VCaP (cell line): ENCODE data around the gene SENP7.
"Not testable (repeated sequence)": the region's sequence is repeated elsewhere in the genome, so short reads cannot be mapped to it uniquely, and the experiment has no call there.

Experiments
- H3K27ac ChIP-seq: fragments of 450-650 bp; 2 replicates; pipeline ENCODE4 v1.5.1; 2017
- CTCF ChIP-seq: fragments of 450-650 bp; conservative IDR thresholded peaks from 2 replicates; pipeline ENCODE4 v1.5.1; 2017; ENCODE audit warnings: mild to moderate bottlenecking, moderate library complexity

The SENP7 gene

GRCh38 chr3:101454629-101455028 is 58.4 kb downstream of the SENP7 start:
- H3K27ac ChIP-seq: no peak overlapping the region
- no peak for TF ChIP-seq CTCF

GRCh38 chr3:101453961-101454360 is 59.1 kb downstream of the SENP7 start:
- H3K27ac ChIP-seq: no peak overlapping the region
- no peak for TF ChIP-seq CTCF

- H3K27ac ChIP-seq: not testable (repeated sequence)
Observed at GRCh38 chr3:101438641-101439040, 74.4 kb downstream of the SENP7 start.

- no peak for TF ChIP-seq CTCF
- no peak overlapping the region for H3K27ac ChIP-seq
Observed at GRCh38 chr3:101433652-101434051, 79.4 kb downstream of the SENP7 start.

- no peak overlapping the region for H3K27ac ChIP-seq
- no peak for TF ChIP-seq CTCF
Observed at GRCh38 chr3:101423984-101424888, 88.8 kb downstream of the SENP7 start.

- no peak for TF ChIP-seq CTCF
Observed at GRCh38 chr3:101418851-101419250, 94.2 kb downstream of the SENP7 start.

GRCh38 chr3:101414121-101414520 is 98.9 kb downstream of the SENP7 start:
- H3K27ac ChIP-seq: no peak overlapping the region
- no peak for TF ChIP-seq CTCF

More at GRCh38 chr3:101418851-101419250, 94.2 kb downstream of the SENP7 start:
- no peak overlapping the region for H3K27ac ChIP-seq

- H3K27ac ChIP-seq: no peak overlapping the region
- no peak for TF ChIP-seq CTCF
Observed at GRCh38 chr3:101413656-101414055, 99.4 kb downstream of the SENP7 start.
